Mammary epithelial cell (primary cell): ENCODE results near the gene HIPK4.

Source experiments
- EZH2 ChIP-seq: IDR thresholded peaks from 2 replicates; pipeline ENCODE4 v1.6.1; 2012; ENCODE audit warnings: low read length, inconsistent platforms, borderline replicate concordance
- TF ChIP-seq, protein P1 (sequence below), 2 donors: IDR thresholded peaks in 1 of 2; conservative IDR thresholded peaks in 1 of 2; 2 replicates each; pipeline ENCODE4 v1.5.1; 2011 to 2012; ENCODE audit warnings: inconsistent platforms in 2 of 2, low read length in 2 of 2, mild to moderate bottlenecking in 2 of 2, control low read depth in 1 of 2, low read depth in 1 of 2; ENCODE audit not compliant: insufficient read depth in 1 of 2; ENCODE audit errors: extremely low read depth in 1 of 2

DNA sequence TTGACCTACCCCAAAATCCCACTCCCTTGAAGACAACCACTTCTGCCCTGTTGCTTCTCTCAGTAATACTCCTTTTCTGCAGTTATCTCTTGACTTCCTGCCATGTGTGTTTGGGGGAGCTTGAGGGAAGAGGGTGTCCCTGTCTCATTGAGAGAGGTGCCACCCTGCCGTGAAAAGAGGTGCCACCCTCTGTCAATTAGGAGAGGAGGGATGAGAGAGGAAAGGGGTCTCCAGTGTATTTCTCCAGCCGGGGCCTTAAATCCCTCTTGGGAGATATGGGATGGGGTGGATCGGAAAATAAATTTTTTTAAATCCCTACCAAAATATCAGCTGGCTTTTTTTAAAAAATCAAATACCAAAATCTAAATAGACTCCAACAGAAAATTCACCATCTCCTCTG, 25.0 kb downstream of the HIPK4 start:
- TF ChIP-seq, protein P1, sequence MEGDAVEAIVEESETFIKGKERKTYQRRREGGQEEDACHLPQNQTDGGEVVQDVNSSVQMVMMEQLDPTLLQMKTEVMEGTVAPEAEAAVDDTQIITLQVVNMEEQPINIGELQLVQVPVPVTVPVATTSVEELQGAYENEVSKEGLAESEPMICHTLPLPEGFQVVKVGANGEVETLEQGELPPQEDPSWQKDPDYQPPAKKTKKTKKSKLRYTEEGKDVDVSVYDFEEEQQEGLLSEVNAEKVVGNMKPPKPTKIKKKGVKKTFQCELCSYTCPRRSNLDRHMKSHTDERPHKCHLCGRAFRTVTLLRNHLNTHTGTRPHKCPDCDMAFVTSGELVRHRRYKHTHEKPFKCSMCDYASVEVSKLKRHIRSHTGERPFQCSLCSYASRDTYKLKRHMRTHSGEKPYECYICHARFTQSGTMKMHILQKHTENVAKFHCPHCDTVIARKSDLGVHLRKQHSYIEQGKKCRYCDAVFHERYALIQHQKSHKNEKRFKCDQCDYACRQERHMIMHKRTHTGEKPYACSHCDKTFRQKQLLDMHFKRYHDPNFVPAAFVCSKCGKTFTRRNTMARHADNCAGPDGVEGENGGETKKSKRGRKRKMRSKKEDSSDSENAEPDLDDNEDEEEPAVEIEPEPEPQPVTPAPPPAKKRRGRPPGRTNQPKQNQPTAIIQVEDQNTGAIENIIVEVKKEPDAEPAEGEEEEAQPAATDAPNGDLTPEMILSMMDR (conservative IDR thresholded peaks at IDR 0.05 in 1 of 2, IDR thresholded peaks at IDR 0.05 in 1 of 2; ENCODE audit: extremely low read depth in 1 of 2, insufficient read depth in 1 of 2, low read depth in 1 of 2, low read length in 2 of 2): no peak
- no peak for TF ChIP-seq EZH2
